Measurements from ENCODE around the gene THAP3.
"Not testable (repeated sequence)": the region's sequence is repeated elsewhere in the genome, so short reads cannot be mapped to it uniquely, and the experiment has no call there.

Gene THAP3

DNA sequence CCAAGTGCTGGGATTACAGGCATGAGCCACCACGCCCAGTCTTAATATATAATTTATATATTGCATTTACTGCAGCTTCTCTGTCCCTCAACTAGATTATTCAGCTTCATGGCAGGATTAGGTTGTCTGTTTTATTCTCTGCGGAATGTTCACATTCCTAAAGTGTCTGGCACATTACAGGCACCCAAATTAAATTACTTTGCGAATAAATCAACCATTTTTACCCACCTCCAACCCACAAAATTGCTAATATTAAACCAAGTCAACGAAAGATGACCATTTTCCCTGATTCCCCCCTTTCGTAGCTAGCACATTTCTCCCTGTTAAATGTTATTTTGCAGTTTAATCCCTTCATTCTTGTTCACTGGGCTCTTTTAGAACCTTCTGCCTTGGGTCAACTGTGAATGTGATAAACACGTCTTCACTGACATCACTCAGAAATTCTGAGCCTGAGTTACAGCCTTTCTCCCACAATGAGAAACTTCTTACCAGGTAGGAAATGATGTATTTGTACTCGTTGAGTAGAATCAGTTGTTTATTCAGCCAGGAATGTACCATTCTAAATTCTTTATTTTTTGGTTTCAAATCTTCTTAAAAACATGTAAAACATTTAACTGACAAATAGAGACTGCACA lies 35.9 kb downstream of the THAP3 start:
- TF ChIP-seq, protein P1, sequence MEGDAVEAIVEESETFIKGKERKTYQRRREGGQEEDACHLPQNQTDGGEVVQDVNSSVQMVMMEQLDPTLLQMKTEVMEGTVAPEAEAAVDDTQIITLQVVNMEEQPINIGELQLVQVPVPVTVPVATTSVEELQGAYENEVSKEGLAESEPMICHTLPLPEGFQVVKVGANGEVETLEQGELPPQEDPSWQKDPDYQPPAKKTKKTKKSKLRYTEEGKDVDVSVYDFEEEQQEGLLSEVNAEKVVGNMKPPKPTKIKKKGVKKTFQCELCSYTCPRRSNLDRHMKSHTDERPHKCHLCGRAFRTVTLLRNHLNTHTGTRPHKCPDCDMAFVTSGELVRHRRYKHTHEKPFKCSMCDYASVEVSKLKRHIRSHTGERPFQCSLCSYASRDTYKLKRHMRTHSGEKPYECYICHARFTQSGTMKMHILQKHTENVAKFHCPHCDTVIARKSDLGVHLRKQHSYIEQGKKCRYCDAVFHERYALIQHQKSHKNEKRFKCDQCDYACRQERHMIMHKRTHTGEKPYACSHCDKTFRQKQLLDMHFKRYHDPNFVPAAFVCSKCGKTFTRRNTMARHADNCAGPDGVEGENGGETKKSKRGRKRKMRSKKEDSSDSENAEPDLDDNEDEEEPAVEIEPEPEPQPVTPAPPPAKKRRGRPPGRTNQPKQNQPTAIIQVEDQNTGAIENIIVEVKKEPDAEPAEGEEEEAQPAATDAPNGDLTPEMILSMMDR (IDR thresholded peaks at IDR 0.05; ENCODE audit: control insufficient read depth, insufficient read depth, low read depth, low read length, missing control alignments) = no peak
- H3K4me3 ChIP-seq (ENCODE audit: control insufficient read depth, low read depth, low read length) = no peak overlapping the region
- no peak for DNase-seq (ENCODE audit: low read depth)

DNA sequence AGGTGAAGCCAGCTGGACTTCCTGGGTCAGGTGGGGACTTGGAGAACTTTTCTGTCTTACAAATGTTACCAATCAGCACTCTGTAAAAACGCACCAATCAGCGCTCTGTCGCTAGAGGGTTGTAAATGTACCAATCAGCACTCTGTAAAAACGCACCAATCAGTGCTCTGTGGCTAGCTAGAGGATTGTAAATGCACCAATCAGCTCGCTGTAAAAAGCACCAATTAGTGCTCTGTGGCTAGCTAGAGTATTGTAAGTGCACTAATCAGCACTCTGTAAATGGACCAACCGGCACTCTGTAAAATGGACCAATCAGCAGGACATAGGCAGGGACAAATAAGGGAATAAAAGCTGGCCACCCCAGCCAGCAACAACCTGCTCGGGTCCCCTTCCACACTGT lies 37.8 kb downstream of the THAP3 start:
- DNase-seq (ENCODE audit: low read depth); H3K4me3 ChIP-seq (ENCODE audit: control insufficient read depth, low read depth, low read length): not testable (repeated sequence)

DNA sequence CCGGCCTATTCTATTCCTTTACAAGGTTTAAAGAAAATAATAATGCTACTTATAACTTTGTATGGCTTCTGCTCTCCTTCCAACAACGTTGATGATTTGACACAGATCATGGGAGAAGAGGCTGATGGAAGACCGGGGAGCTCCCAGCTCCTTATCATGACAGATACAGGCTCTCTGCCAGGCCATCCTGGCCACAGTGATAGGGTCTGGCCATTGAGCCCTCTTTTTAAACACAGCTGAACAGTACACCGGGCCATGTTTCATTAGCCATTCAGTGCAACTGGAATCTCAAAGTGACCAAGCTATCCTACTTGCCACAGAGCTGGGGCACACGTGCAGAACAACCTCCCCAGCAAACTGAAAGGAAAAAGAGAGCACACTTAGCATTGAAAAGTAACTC lies 42.0 kb downstream of the THAP3 start:
- no peak for DNase-seq (ENCODE audit: low read depth)
- no peak overlapping the region for H3K4me3 ChIP-seq (ENCODE audit: control insufficient read depth, low read depth, low read length)
- TF ChIP-seq, protein P1 (IDR thresholded peaks at IDR 0.05; ENCODE audit: control insufficient read depth, insufficient read depth, low read depth, low read length, missing control alignments) = no peak

DNA sequence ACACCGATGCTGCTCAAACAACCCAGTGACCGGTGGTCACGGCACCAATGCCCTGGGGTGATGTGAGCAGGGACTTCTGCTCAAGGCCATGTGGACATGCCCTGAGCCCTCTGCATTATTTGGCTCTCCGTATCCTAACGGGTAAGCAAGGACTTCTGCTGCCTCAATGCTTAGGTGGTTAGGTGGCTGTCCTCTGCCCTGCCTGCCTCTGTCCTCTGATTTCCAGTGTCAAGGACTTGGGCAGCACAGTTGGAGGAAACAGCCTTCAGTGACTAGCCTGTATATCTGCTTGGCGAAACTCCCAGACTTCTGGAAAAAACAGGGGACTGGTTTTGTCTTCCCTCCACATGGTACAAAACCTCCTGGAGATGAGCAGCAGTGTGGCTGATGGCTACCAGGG lies 42.5 kb downstream of the THAP3 start:
- H3K4me3 ChIP-seq (ENCODE audit: control insufficient read depth, low read depth, low read length) = no peak overlapping the region
- DNase-seq (ENCODE audit: low read depth) = no peak
- TF ChIP-seq, protein P1 (IDR thresholded peaks at IDR 0.05; ENCODE audit: control insufficient read depth, insufficient read depth, low read depth, low read length, missing control alignments) = no peak

DNA sequence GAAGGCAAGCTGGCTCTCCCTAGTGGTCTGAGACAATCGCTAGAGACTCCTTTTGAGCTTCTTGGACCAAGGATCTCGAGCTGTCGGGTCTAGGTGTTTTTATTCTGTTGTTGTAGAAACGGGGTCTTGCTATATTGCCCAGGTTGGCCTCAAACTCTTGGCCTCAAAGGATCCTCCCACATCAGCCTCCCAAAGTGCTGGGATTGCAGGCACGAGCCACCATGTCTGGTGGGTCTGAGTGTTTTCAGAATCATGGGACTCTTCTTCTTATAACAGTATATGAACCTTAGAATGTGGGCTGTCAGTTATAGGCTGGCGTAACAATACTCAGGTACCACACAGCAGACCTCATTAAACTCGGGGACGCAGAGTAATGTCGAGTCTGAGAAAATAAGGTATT lies 43.8 kb downstream of the THAP3 start:
- TF ChIP-seq, protein P1 (IDR thresholded peaks at IDR 0.05; ENCODE audit: control insufficient read depth, insufficient read depth, low read depth, low read length, missing control alignments) = no peak

DNA sequence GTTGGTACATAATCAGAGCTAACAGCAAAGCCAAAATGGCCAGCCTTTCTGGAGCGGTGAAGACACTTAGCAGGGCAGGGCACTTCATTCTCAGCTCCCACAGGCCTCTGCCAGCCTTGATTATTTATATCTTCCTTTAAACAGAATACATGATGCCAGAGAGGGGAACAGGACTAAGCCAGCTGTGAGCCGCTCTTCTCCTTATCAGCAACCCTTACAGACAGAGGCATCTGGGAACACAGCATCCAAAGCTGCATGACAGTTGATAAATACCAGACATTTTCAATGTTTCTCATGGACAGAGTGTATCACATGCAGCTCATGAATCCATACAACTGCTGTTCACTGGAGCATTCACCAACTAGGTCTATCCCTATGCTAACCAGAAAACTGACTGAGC lies 47.9 kb downstream of the THAP3 start:
- TF ChIP-seq, protein P1 (IDR thresholded peaks at IDR 0.05; ENCODE audit: control insufficient read depth, insufficient read depth, low read depth, low read length, missing control alignments) = no peak
- no peak for DNase-seq (ENCODE audit: low read depth)
- H3K4me3 ChIP-seq (ENCODE audit: control insufficient read depth, low read depth, low read length) = no peak overlapping the region

More for the DNA sequence above, 43.8 kb downstream of the THAP3 start:
- H3K4me3 ChIP-seq (ENCODE audit: control insufficient read depth, low read depth, low read length) = no peak overlapping the region
- DNase-seq (ENCODE audit: low read depth) = no peak

DNA sequence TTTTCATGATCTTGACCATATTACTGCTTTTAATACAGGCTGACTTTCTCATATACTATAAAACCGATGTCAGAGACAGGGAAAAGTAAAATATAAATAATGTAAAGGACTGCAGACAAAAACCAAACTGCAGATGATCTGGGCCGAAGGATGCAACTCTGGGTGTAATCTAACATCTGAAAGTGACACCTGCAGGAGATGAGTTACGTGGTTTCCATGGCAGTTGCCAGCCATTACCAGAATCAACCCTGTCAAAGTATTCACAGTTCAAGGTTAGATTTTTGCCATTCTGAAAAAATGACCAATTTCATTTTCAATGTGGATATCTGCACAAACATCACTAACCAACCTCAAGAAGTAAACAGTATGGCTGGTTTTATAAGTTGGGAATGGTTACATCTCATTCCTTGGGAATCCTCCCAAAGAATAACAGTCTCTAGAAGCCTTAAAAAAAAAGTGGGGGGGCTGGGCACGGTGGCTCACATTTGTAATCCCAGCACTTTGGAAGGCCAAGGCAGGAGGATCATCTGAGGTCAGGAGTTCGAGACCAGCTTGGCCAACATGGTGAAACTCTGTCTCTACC lies 49.2 kb downstream of the THAP3 start:
- H3K4me3 ChIP-seq (ENCODE audit: control insufficient read depth, low read depth, low read length) = no peak overlapping the region
- DNase-seq (ENCODE audit: low read depth) = no peak
- TF ChIP-seq, protein P1 (IDR thresholded peaks at IDR 0.05; ENCODE audit: control insufficient read depth, insufficient read depth, low read depth, low read length, missing control alignments) = no peak

All from AG09309 (cell line).